ENCODE data around the gene C14orf180.
"Not testable (repeated sequence)": the region's sequence is repeated elsewhere in the genome, so short reads cannot be mapped to it uniquely, and the experiment has no call there.

The C14orf180 gene

DNA sequence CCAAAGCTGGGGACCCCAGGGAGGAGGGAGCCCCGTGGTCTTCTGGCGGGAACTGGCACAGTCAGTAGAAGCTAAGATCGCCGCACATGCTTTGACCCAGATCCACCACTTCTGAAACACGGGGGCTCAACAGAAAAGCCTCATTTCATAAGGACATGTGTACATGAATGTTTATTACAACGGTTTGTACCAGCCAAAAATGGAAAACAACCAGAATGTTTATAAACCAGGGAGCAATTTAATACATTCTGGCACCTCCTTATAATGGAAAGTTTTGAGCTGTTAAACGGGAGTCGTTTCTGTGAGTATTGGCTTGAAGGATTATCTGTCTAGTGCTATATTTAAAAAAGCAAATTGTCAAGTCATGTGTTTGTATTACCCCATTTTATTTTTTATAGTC, 32.3 kb downstream of the C14orf180 start:
- DNase-seq (ENCODE audit: low read depth in 3 of 3) = no peak

DNA sequence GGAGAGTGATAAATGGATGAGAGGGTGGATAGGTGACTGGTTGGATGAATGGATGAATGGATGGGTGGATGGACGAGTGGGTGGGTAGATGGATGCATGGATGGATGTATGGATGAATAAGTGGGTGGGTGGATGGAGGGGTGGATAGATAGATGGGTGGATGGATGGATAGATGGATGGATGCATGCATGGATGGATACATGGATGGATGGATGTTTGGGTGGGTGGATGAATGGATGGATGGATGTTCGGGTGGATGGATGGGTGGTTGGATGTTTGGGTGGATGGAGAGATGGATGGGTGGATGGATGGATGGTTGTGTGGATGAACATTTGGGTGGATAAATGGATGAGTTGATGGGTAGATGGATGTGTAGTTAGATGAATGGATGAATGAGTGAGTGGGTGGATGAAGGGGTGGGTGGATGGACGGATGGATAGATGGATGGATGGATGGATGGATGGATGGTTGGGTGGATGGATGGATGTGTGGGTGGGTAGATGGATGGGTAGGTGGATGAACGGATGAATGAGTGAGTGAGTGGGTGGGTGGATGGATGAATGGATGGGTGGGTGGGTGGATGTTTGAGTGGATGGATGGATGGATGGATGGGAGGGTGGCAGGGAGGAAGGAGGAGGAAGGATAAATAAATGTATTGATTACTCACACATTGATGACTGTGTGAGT, 34.7 kb downstream of the C14orf180 start:
- DNase-seq (ENCODE audit: low read depth in 3 of 3) = no peak

DNA sequence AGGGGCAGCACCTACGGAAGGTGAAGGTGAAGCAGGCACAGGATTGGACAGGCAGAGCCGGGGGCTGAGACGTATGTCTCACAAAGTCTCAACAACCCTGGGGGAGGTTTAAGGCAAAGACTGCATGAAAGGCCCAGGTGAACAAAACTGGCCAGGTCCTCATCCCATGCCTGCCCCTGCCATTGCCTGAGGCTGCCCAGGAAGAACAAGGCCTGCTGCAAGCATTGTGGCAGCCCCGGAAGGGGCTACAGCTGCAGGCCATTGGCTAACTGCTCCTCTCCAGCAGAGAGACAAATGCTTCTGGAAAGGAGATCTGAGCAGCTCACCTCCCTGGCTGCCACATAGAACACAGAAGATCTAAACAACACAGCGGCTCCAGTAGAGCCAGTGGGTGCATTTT, 45.4 kb downstream of the C14orf180 start:
- no peak for DNase-seq (ENCODE audit: low read depth in 3 of 3)

DNA sequence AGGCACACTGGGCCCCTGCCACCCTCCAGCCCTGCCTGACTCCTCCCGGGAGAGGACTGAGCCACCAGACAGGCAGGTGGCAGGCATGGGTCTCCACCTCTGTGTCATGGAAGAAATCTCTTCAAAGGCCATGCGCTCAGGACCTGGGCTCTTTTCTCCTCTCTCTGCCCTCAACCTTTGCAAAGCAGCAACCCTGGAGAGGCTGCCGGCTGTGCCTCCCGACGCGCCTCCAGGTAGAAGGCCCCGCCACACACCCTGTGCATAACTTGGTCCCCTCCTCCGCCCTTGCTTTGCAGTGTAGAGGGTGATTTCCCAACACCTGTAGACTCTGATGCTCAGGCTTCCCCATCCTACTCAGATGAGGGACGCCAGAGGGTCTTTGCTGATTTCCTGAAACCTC, 53.2 kb downstream of the C14orf180 start:
- no peak for DNase-seq (ENCODE audit: low read depth in 3 of 3)

DNA sequence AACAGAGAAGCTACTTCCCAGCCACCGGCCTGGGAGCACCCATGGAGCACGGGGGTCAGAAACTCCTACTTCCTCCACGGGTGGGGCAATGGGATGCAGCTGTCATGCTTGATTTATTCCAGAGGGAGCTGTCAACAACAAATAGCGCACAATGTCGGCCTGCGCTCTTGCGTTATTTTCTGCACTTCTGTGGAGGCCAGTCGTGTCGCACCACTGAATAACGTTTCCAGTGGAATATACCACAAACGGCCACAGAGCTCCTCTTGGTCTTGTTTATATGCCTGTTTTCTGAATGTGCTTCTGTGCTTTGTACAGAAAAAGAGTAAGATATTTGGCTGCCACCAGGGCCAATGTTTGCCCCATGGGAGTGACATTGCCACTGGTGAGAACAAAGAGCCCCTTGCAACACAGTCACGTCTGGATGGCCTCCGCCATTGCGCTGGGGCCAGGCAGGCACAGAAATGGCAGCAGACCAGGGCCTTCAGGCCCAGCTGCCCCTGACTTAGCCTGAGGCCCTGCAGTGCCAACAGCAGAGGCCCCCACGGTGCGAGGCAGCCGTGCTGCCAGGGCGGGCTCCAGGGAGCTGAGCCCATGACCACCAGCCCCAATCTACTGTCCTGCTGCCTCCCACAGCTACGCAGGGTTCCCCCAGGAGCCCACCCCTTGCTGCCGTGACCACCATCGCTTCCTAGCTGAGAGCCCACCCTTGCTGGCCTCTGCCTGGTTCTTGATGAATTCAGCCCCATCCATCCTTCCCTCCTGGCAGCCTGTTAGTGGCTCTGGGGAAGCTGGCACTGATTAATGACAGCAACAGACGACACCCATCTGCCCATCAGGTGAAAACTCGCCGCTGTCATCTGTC, 53.9 kb downstream of the C14orf180 start:
- no peak for DNase-seq (ENCODE audit: low read depth in 3 of 3)

DNA sequence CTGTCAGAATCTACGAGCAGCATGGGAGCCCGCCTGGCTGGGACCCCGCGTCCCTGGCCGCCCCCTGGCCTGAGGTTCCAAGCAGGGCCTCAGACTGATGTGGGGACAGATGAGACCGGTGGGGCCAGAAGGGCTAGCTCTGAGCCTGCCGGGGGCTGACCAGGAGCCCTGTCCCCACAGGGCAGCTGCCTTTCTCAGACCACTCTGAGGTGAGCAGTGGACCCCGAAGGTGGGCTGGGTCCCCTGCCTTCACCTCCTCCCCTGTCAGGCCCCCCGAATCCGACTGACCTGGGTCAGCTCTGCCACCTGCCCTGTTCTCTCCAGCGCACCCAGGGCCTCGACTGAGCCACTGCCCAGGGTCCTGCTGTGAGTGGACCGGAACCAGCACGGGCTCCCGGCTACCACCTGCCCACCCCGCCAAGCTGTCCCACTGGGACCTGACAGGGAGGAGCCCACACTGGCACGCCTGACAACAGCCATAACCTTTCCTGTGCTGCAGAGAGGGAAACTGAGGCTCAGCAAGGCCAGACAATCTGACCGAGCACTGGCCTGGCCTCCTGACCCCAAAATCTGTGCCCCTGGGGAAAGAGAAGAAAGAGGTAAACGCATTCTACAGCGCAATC, 54.7 kb downstream of the C14orf180 start:
- no peak for DNase-seq (ENCODE audit: low read depth in 3 of 3)

DNA sequence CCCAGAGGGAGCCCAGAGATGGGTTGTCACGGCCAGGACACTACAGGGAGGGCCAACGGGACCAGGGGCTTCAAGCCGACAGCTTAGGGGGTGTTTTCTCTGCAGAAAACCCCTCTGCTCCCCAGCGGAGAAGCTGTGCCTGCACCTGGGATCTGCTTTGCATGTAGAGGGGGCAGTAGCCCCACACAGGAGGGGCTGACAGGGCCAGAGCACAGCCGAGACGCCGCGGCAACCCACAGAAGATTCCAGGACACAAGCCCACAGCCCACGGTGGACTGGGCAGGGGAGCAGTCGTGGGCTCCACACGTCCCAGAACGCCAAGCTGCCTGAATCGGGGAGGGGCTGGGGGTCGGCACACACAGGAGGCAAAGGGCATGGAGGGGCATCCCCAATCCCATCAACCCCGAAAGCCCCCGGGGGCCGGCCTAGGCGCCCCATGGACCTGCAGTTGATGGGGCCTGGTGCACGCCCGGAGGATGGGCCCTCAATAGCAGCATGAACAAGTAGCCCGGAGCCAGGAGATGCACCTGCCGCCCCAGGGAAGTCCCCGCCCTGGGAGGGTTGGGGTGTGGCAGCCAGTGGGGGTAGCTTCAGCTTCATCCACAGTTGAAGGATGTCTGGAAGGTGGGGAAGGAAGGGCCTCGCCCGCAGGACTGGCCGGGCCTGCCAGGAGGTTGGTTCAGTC, 55.5 kb downstream of the C14orf180 start:
- no peak for DNase-seq (ENCODE audit: low read depth in 3 of 3)

DNA sequence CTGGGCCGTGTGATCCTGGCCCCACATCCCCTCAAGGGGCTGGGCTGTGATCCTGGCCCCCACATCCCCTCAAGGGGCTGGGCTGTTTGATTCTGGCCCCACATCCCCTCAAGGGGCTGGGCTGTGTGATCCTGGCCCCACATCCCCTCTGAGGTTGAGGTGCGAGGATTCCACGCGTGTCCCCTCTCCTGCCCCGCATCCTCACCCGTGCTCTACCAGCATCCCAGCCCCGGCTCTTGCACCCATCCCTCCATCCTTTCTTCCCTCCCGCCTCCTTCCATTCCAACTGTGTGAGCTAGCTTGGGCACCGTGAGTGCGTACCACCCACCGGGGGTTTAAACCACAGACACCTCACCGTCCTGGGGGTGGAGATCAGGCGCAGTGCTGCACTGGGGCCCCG, 56.2 kb downstream of the C14orf180 start:
- DNase-seq (ENCODE audit: low read depth in 3 of 3) = no peak

DNA sequence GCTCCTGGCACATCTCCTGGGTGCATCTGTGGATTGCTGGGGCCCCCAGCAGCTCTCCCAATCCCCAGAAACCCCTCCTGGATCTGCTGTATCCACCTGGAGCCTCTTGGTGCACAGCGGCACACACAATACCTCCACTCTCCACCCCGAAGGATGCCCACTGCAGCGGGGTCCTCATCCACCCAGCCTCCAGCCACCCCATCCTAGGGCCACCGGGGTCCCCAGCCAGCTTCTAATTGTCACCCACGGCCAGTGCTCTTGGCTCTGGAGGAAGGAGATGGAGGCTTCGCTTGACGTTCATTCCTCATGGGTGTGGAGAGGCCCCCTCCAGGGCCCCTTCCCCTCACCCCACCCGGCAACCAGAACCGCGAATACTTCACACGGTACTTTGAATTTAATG, 56.6 kb downstream of the C14orf180 start:
- no peak for DNase-seq (ENCODE audit: low read depth in 3 of 3)

DNA sequence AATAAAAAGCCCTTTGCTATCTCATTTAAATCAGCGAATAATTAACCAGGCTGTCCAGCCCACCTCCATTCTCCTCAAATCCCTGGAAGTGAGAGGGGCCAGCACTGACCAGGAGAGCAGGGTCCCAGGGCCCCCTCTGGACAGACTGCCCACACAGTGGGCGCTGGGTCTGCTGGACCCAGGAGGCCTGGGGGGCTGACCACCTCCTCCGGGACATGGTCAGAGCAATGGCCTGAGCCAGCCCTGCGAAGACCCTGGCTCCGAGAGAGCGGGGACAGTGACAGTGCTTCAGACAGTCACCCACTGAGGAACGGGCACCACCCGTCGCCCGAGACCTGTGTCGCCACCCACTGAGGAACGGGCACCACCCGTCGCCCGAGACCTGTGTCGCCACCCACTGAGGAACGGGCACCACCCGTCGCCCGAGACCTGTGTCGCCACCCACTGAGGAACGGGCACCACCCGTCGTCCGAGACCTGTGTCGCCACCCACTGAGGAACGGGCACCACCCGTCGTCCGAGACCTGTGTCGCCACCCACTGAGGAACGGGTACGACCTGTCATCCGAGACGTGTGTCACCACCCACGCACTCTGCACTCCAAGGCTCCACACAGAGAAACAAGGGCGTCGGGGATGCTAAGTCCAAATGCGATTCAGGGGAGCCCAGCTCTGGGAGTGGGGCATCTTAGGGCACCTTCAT, 57.4 kb downstream of the C14orf180 start:
- not testable (repeated sequence) for DNase-seq (ENCODE audit: low read depth in 3 of 3)

DNA sequence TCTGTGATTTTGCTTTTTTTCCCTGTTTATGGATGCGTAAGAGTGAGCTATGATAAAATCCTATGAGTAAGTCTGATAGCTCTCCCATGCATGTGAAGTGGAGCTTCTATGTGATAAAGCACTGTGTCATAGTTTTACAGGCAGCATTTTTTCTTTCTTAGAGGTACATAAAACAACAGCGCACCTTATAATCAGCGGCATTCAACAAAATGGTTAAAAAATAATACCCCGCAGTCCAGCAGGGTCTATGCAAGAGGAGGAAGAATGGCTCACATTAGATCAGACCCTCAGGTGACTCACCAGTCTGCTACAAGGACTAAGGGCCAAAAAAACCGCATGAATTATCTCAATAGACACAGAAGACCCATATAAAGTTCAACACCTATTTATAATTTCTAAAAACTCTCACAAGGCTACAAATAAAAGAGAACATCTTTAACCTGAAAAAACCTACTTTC, 58.0 kb downstream of the C14orf180 start:
- no peak for DNase-seq (ENCODE audit: low read depth in 3 of 3)

DNA sequence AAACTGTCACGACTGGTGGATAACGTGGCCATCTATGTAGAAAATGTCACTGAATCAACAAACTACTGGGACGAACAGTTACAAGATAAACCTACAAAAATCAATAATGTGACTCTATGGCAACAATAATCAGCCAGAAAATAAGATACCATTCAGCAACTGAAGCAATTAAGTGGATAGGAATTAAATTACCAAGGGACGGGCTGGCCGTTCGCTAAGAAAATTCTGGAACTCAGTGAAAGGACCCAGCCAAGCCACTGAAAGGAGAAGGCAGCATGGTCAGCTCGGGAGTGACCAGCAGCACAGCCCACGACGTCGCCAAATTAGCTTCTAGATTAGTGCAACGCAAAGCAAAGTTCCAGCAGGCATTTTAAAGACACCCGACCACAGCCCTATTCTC, 58.6 kb downstream of the C14orf180 start:
- DNase-seq (ENCODE audit: low read depth in 3 of 3) = no peak

DNA sequence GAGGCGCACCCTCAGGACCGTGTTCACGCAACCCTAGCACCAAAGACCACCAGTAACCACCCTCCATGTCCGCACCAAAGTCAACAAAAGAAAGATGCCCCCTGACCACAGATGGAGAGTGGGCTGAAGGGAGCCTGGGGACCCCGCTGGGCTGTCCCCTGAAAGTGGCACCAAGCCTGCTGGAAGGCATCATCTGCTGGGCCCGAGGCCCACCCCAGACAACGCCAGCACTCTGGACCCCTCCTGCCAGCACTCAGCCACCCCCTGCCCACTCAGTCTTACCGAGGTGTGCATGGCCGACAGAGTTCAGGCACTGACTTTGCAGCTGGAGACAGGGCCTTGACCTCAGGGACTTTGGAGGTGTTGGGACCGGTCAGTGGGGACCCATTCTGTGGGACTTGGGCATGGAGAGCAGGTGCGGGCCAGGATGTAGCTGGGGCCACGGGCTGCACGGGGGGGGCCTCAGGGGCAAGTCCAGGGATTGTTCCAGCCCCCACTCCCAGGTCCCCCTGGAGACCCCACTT, 59.4 kb downstream of the C14orf180 start:
- DNase-seq (ENCODE audit: low read depth in 3 of 3) = no peak

DNA sequence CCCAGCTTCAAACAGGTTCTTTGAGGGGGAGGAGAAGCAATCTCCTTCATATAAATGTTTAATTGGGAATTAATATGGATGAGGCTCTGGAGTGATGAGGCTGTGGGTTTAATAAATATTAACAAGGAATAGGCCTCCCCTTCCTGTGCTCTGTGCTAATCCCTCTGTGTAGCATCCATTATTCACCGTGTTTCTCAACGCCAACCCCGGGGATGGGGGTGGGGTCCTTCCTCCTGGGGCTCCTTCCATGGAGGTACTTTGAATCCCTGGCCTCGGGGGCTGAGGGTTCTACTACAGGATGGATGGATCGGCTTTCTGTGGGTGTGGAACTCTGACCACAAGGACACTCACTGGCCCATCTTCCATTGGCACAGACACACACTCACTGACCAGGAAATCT, 59.9 kb downstream of the C14orf180 start:
- DNase-seq (ENCODE audit: low read depth in 3 of 3) = no peak

Data from stimulated activated CD4-positive, alpha-beta T cell treated with anti-CD3 and anti-CD28 coated beads, TNF-alpha, amount 100 ng/mL, for 48 hours (primary cell).